ENCODE measurements around the gene OPCML.

Gene OPCML

GRCh38 chr11:132451942-132452601 lies 1080.2 kb downstream of the OPCML start:
- Histone ChIP-seq H3K4me3 (ENCODE audit: low read length) (no peak overlapping the region), H3K4me2 (ENCODE audit: low read depth, low read length) (no peak overlapping the region)
- TF ChIP-seq EZH2phosphoT487 (IDR thresholded peaks at IDR 0.05; ENCODE audit: low read length) (no peak), EZH2 (optimal IDR thresholded peaks at IDR 0.05; ENCODE audit: low read depth, low read length) (no peak), CTCF (IDR thresholded peaks at IDR 0.05; ENCODE audit: low read length) (no peak)

GRCh38 chr11:132450631-132451030 lies 1081.7 kb downstream of the OPCML start:
- Histone ChIP-seq H3K27ac (ENCODE audit: low read length) (no peak overlapping the region), H3K27me3 (replicated peaks; ENCODE audit: insufficient read depth, low read length) (no peaks in the 10 kb centered on the region), H3K4me2 (ENCODE audit: low read depth, low read length) (no peak overlapping the region), H3F3A (ENCODE audit: insufficient read depth, low read length) (no peaks in the 10 kb centered on the region), H3K79me2 (ENCODE audit: low read length) (no peaks in the 10 kb centered on the region), H4K20me1 (ENCODE audit: insufficient read depth, low read length) (no peaks in the 10 kb centered on the region), H3K9me2 (replicated peaks; ENCODE audit: insufficient read depth, low read length) (no peaks in the 10 kb centered on the region), H3K4me3 (ENCODE audit: low read length) (no peak overlapping the region), H3K36me3 (replicated peaks; ENCODE audit: insufficient read depth, low read length) (no peaks in the 10 kb centered on the region), H3K4me1 (ENCODE audit: low read length) (no peaks in the 10 kb centered on the region), H2AFZ (ENCODE audit: low read length) (no peak overlapping the region), H3K9me3 (replicated peaks; ENCODE audit: insufficient read depth, low read length) (no peaks in the 10 kb centered on the region), H3K9ac (ENCODE audit: low read length) (no peak overlapping the region)
- DNase-seq: no peak
- TF ChIP-seq EZH2phosphoT487 (IDR thresholded peaks at IDR 0.05; ENCODE audit: low read length) (no peak), CTCF (IDR thresholded peaks at IDR 0.05; ENCODE audit: low read length) (no peak), EZH2 (optimal IDR thresholded peaks at IDR 0.05; ENCODE audit: low read depth, low read length) (no peak)

More at GRCh38 chr11:132451942-132452601, 1080.2 kb downstream of the OPCML start:
- H3K36me3 ChIP-seq (replicated peaks; ENCODE audit: insufficient read depth, low read length): no peaks in the 10 kb centered on the region
- no peaks in the 10 kb centered on the region for H4K20me1 ChIP-seq (ENCODE audit: insufficient read depth, low read length)
- no peaks in the 10 kb centered on the region for H3K4me1 ChIP-seq (ENCODE audit: low read length)
- H3F3A ChIP-seq (ENCODE audit: insufficient read depth, low read length): no peaks in the 10 kb centered on the region
- H3K9me2 ChIP-seq (replicated peaks; ENCODE audit: insufficient read depth, low read length): no peaks in the 10 kb centered on the region
- H2AFZ ChIP-seq (ENCODE audit: low read length): no peak overlapping the region
- no peak overlapping the region for H3K27ac ChIP-seq (ENCODE audit: low read length)
- H3K79me2 ChIP-seq (ENCODE audit: low read length): no peaks in the 10 kb centered on the region
- H3K9me3 ChIP-seq (replicated peaks; ENCODE audit: insufficient read depth, low read length): no peaks in the 10 kb centered on the region
- no peaks in the 10 kb centered on the region for H3K27me3 ChIP-seq (replicated peaks; ENCODE audit: insufficient read depth, low read length)
- DNase-seq: no peak
- no peak overlapping the region for H3K9ac ChIP-seq (ENCODE audit: low read length)

GRCh38 chr11:132448334-132448995 lies 1083.8 kb downstream of the OPCML start:
- Histone ChIP-seq H3K27ac (ENCODE audit: low read length) (no peak overlapping the region), H3K36me3 (replicated peaks; ENCODE audit: insufficient read depth, low read length) (no peaks in the 10 kb centered on the region), H3K9me2 (replicated peaks; ENCODE audit: insufficient read depth, low read length) (no peaks in the 10 kb centered on the region), H3K9ac (ENCODE audit: low read length) (no peak overlapping the region), H4K20me1 (ENCODE audit: insufficient read depth, low read length) (no peaks in the 10 kb centered on the region), H3K4me1 (ENCODE audit: low read length) (no peaks in the 10 kb centered on the region), H3F3A (ENCODE audit: insufficient read depth, low read length) (no peaks in the 10 kb centered on the region), H3K4me2 (ENCODE audit: low read depth, low read length) (no peak overlapping the region), H3K79me2 (ENCODE audit: low read length) (no peaks in the 10 kb centered on the region), H3K27me3 (replicated peaks; ENCODE audit: insufficient read depth, low read length) (no peaks in the 10 kb centered on the region), H3K4me3 (ENCODE audit: low read length) (no peak overlapping the region), H2AFZ (ENCODE audit: low read length) (no peak overlapping the region), H3K9me3 (replicated peaks; ENCODE audit: insufficient read depth, low read length) (no peaks in the 10 kb centered on the region)
- DNase-seq: no peak
- TF ChIP-seq CTCF (IDR thresholded peaks at IDR 0.05; ENCODE audit: low read length) (no peak), EZH2 (optimal IDR thresholded peaks at IDR 0.05; ENCODE audit: low read depth, low read length) (no peak), EZH2phosphoT487 (IDR thresholded peaks at IDR 0.05; ENCODE audit: low read length) (no peak)
